CD14-positive monocyte (primary cell): ENCODE measurements around the gene UBE2H. TPM values are rescaled to one million over a fixed set of nuclear protein-coding genes. Genes with fewer than 3 reads are reported as not detected.

Experiments used
- DNase-seq, 3 donors: peaks; one replicate each; pipeline ENCODE4 v3.0.0-alpha.2; 2011 to 2022
- H2AFZ ChIP-seq: 2 replicates; pipeline ENCODE4 v1.6.0; 2012; ENCODE audit warnings: mild to moderate bottlenecking, low read depth, low read length, inconsistent platforms; ENCODE audit not compliant: insufficient read depth, poor library complexity, severe bottlenecking
- H3K27ac ChIP-seq, 2 donors: 1 replicate in 1 of 2; 2 replicates in 1 of 2; pipeline ENCODE4 v1.5.1; 2012 to 2013; ENCODE audit warnings: low read length in 2 of 2, control low read depth in 1 of 2, inconsistent platforms in 1 of 2, low read depth in 1 of 2, mild to moderate bottlenecking in 1 of 2
- H3K27me3 ChIP-seq, 2 donors: one replicate each; pipeline versions ENCODE4 v1.6.0 to v1.6.1; 2011 to 2013; ENCODE audit warnings: low read length in 2 of 2; ENCODE audit not compliant: control insufficient read depth in 2 of 2, insufficient read depth in 2 of 2
- H3K36me3 ChIP-seq, 2 donors: replicated peaks in 1 of 2; 1 replicate in 1 of 2; 2 replicates in 1 of 2; pipeline versions ENCODE4 v1.5.1 to v1.6.1; 2012 to 2013; ENCODE audit warnings: low read length in 2 of 2, control low read depth in 1 of 2, inconsistent platforms in 1 of 2, mild to moderate bottlenecking in 1 of 2; ENCODE audit not compliant: insufficient read depth in 2 of 2, control insufficient read depth in 1 of 2
- H3K4me1 ChIP-seq, 2 donors: 1 replicate in 1 of 2; 2 replicates in 1 of 2; pipeline versions ENCODE4 v1.5.1 to v1.6.1; 2012 to 2013; ENCODE audit warnings: low read length in 2 of 2, control low read depth in 1 of 2, inconsistent platforms in 1 of 2, mild to moderate bottlenecking in 1 of 2, moderate library complexity in 1 of 2; ENCODE audit not compliant: insufficient read depth in 2 of 2, control insufficient read depth in 1 of 2
- H3K4me2 ChIP-seq: replicated peaks from 2 replicates; pipeline ENCODE3; 2012; ENCODE audit warnings: low read length, moderate library complexity, mild to moderate bottlenecking; ENCODE audit not compliant: poor library complexity, severe bottlenecking; ENCODE audit errors: extremely low read depth
- H3K4me3 ChIP-seq, 3 experiments: fragments of 200-600 bp in 1 of 3; sonication (generic) in 1 of 3; replicated peaks in 1 of 3; 1 replicate in 2 of 3; 2 replicates in 1 of 3; pipeline ENCODE4 v1.5.1; 2011 to 2013; ENCODE audit warnings: low read length in 3 of 3, mild to moderate bottlenecking in 3 of 3, control low read depth in 2 of 3, low read depth in 2 of 3, inconsistent platforms in 1 of 3, moderate library complexity in 1 of 3
- H3K79me2 ChIP-seq: 2 replicates; pipeline ENCODE4 v1.6.0; 2012; ENCODE audit warnings: mild to moderate bottlenecking, control low read depth, inconsistent platforms, low read length, moderate library complexity; ENCODE audit not compliant: insufficient read depth
- H3K9ac ChIP-seq: 2 replicates; pipeline ENCODE4 v1.6.0; 2017; ENCODE audit warnings: low read length, mild to moderate bottlenecking; ENCODE audit not compliant: insufficient read depth, poor library complexity, severe bottlenecking
- H3K9me3 ChIP-seq, 2 donors: replicated peaks in 1 of 2; 1 replicate in 1 of 2; 2 replicates in 1 of 2; pipeline versions ENCODE4 v1.5.1 to v1.6.1; 2012 to 2013; ENCODE audit warnings: low read length in 2 of 2, control low read depth in 1 of 2; ENCODE audit not compliant: control insufficient read depth in 1 of 2, insufficient read depth in 1 of 2
- H4K20me1 ChIP-seq: 2 replicates; pipeline ENCODE4 v1.6.0; 2012; ENCODE audit warnings: mild to moderate bottlenecking, low read length, control low read depth, moderate library complexity; ENCODE audit not compliant: insufficient read depth
- H3K27ac Mint-ChIP-seq, 7 donors: one replicate each; pipeline ENCODE4 v1.8.0; 2020; ENCODE audit warnings: mild to moderate bottlenecking in 7 of 7, mixed read lengths in 7 of 7, moderate library complexity in 6 of 7, inconsistent platforms in 2 of 7
- H3K27me3 Mint-ChIP-seq, 3 donors: one replicate each; pipeline ENCODE4 v1.8.0; 2021 to 2022; ENCODE audit warnings: low read depth in 3 of 3, mild to moderate bottlenecking in 3 of 3, mixed read lengths in 3 of 3, moderate library complexity in 3 of 3, inconsistent platforms in 1 of 3
- H3K36me3 Mint-ChIP-seq, 2 donors: one replicate each; pipeline ENCODE4 v1.8.0; 2020; ENCODE audit warnings: mixed read lengths in 2 of 2, inconsistent platforms in 1 of 2, mild to moderate bottlenecking in 1 of 2
- H3K4me1 Mint-ChIP-seq: one replicate; pipeline ENCODE4 v1.8.0; 2020; ENCODE audit warnings: mild to moderate bottlenecking, mixed read lengths
- H3K4me3 Mint-ChIP-seq, 2 donors: one replicate each; pipeline ENCODE4 v1.8.0; 2020; ENCODE audit warnings: mild to moderate bottlenecking in 2 of 2, mixed read lengths in 2 of 2, moderate library complexity in 1 of 2
- H3K9me3 Mint-ChIP-seq, 7 donors: one replicate each; pipeline ENCODE4 v1.8.0; 2020 to 2022; ENCODE audit warnings: mixed read lengths in 7 of 7, mild to moderate bottlenecking in 6 of 7, moderate library complexity in 6 of 7, inconsistent platforms in 2 of 7
- WGBS: methylation state at CpG from one replicate; pipeline ENCODE4 v1.1.5; 2013; ENCODE audit warnings: missing lambda C conversion rate; ENCODE audit not compliant: insufficient coverage; 5-methylcytosine and 5-hydroxymethylcytosine counted together
- intact Hi-C, 2 donors: fragments of 100-400 bp; cut with micrococcal nuclease; formaldehyde crosslinking; loops; one replicate each; pipeline versions ENCODE4 v1.15.0 to v1.15.1; 2023
- polyA plus RNA-seq, 3 donors: library from polyadenylated mRNA; depleted of rRNA in 1 of 3; unstranded in 2 of 3; stranded (reverse) in 1 of 3; fragments of 300-500 nt in 2 of 3; fragments of >200 nt in 1 of 3; fragmentation: Illumina TruSeq in 2 of 3; gene quantifications; 1 replicate in 2 of 3; 2 replicates in 1 of 3; pipeline ENCODE4 v1.2.3, GENCODE V29; 2012 to 2021
- TF ChIP-seq, protein P1 (sequence below): fragments of 200-600 bp; IDR thresholded peaks from one replicate; pipeline ENCODE4 v1.8.0; 2022; ENCODE audit warnings: antibody characterized with exemption, mild to moderate bottlenecking

Gene UBE2H
- polyA plus RNA-seq, 3 donors, result 12.6 to 26.0 (median 16.0) TPM

GRCh38 chr7:129939881-129940280 lies 12.9 kb downstream of the UBE2H start:
- Histone ChIP-seq H4K20me1 (peaks cover 79% of the 10 kb centered on the region), H2AFZ (no peak overlapping the region), H3K4me1 (no peaks in the 10 kb centered on the region), H3K27me3 (no peaks in the 10 kb centered on the region), H3K4me2 (no peak overlapping the region), H3K4me3 (no peak overlapping the region), H3K9me3 (no peaks in the 10 kb centered on the region), H3K79me2 (peaks cover 44% of the 10 kb centered on the region), H3K9ac (no peak overlapping the region), H3K27ac (no peak overlapping the region), H3K36me3 (peaks cover 2 to 7% of the 10 kb centered on the region in 2 donors)
- no peaks in the 10 kb centered on the region for H3K27me3 Mint-ChIP-seq
- TF ChIP-seq, protein P1, sequence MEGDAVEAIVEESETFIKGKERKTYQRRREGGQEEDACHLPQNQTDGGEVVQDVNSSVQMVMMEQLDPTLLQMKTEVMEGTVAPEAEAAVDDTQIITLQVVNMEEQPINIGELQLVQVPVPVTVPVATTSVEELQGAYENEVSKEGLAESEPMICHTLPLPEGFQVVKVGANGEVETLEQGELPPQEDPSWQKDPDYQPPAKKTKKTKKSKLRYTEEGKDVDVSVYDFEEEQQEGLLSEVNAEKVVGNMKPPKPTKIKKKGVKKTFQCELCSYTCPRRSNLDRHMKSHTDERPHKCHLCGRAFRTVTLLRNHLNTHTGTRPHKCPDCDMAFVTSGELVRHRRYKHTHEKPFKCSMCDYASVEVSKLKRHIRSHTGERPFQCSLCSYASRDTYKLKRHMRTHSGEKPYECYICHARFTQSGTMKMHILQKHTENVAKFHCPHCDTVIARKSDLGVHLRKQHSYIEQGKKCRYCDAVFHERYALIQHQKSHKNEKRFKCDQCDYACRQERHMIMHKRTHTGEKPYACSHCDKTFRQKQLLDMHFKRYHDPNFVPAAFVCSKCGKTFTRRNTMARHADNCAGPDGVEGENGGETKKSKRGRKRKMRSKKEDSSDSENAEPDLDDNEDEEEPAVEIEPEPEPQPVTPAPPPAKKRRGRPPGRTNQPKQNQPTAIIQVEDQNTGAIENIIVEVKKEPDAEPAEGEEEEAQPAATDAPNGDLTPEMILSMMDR, result no peak
- H3K9me3 Mint-ChIP-seq, result peaks cover 0 to 2% (median 0%) of the 10 kb centered on the region in 7 donors
- no peak for DNase-seq
- H3K4me1 Mint-ChIP-seq, result no peaks in the 10 kb centered on the region
- 100% methylated on average over 2 of the region's 4 CpGs for WGBS
- intact Hi-C loops, result no loop called here
- peaks cover 10 to 40% of the 10 kb centered on the region in 2 donors for H3K36me3 Mint-ChIP-seq
- H3K27ac Mint-ChIP-seq, result no peak overlapping the region
- H3K4me3 Mint-ChIP-seq, result no peak overlapping the region

GRCh38 chr7:129933627-129934026 lies 19.1 kb downstream of the UBE2H start:
- Mint-ChIP-seq H3K27ac (no peak overlapping the region), H3K27me3 (peaks cover 0 to 2% (median 0%) of the 10 kb centered on the region in 3 donors), H3K4me1 (peaks cover 2% of the 10 kb centered on the region), H3K36me3 (peaks cover 19 to 50% of the 10 kb centered on the region in 2 donors), H3K4me3 (no peak overlapping the region), H3K9me3 (peaks cover 0 to 2% (median 0%) of the 10 kb centered on the region in 7 donors)
- Histone ChIP-seq H3K79me2 (peaks cover 2% of the 10 kb centered on the region), H3K9me3 (no peaks in the 10 kb centered on the region), H4K20me1 (peaks cover 46% of the 10 kb centered on the region), H3K27ac (no peak overlapping the region), H2AFZ (no peak overlapping the region), H3K4me1 (no peaks in the 10 kb centered on the region), H3K36me3 (peaks cover 8 to 20% of the 10 kb centered on the region in 2 donors), H3K4me2 (no peak overlapping the region), H3K9ac (no peak overlapping the region), H3K4me3 (no peak overlapping the region), H3K27me3 (no peaks in the 10 kb centered on the region)
- intact Hi-C loops, result no loop called here
- no peak for DNase-seq
- WGBS, result no CpG with 5 or more reads among the region's 3 CpGs
- TF ChIP-seq, protein P1, result no peak
